Activated CD4-positive, alpha-beta T cell treated with anti-CD3 and anti-CD28 coated beads for 48 hours (primary cell): ENCODE data around the gene PRKAR2B.
"Not testable (repeated sequence)": the region's sequence is repeated elsewhere in the genome, so short reads cannot be mapped to it uniquely, and the experiment has no call there.

Experiments
- DNase-seq: peaks from one replicate; pipeline ENCODE4 v3.0.0-alpha.2; 2020

Gene PRKAR2B

DNA sequence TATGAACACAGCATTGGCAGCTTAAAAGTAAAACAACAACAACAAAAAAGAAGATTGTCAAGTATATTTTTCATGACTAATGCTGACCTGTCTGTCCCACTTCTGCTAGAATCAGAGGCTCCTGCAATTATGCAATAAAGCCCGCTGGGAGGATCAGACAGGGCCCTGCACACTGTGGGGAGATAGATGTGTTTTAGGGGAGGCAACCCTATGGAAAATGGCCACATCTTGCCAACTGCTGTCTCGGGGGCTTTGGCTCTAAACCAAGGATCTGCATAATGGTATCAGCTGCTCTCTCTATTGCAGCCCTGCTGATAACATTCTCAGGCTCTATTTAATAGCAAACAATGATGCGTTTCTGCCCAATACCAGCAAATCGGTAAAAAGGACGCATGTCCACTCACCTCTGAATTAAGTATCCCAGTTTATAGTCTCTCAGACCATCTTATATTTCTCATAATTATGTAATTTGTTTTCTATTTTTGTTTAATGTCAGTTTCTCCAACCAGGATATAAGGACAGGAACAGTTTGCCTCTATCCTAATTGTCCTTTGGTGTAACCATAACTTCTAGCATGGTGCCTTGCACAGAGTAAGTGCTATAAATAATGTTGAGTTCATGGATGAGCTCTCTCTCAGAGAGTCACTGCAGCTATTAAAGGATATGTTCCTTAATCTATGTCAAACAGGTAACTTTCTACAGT lies 15.3 kb upstream of the PRKAR2B start:
- DNase-seq: no peak

DNA sequence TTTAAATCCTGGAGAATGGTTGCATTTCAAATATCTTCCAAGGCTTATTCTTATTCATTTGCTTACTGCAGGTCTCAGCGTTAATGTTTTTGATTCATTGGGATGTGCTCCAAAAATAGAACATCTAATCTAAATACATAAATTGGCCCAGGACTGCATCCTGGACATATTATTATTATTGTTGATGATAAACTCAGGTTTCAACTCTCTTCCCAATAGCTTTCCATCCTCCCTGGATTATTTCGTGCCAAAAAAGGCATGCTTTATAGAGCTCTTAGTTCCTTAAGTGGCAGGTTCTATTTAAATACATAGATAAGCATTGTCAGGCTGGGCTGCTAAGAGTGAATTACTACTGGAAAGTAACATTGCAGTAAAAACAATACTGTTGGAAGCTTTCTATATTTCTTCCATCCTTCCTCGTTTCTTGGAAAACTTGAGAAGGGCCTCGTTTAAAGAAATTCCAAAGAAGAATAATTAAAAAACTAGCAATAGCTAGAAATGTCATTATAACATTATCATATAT lies 14.7 kb upstream of the PRKAR2B start:
- no peak for DNase-seq

DNA sequence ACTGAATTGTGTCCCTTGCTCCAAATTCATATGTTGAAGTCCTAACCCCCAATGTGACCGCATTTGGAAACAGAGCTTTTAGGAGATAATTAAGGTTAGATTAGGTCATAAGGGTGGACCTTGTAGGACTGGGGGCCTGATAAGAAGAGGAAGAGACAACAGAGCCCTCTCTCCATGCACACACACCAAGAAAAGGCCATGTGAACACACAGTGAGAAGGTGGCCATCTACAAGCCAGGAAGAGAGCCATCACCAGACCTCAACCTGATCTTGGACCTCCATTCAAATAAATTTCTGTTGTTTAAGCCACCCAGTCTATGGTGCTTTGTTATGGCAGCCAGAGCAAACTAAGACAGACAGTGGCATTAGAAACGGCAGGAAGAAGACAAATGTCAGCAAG lies 12.5 kb upstream of the PRKAR2B start:
- no peak for DNase-seq

DNA sequence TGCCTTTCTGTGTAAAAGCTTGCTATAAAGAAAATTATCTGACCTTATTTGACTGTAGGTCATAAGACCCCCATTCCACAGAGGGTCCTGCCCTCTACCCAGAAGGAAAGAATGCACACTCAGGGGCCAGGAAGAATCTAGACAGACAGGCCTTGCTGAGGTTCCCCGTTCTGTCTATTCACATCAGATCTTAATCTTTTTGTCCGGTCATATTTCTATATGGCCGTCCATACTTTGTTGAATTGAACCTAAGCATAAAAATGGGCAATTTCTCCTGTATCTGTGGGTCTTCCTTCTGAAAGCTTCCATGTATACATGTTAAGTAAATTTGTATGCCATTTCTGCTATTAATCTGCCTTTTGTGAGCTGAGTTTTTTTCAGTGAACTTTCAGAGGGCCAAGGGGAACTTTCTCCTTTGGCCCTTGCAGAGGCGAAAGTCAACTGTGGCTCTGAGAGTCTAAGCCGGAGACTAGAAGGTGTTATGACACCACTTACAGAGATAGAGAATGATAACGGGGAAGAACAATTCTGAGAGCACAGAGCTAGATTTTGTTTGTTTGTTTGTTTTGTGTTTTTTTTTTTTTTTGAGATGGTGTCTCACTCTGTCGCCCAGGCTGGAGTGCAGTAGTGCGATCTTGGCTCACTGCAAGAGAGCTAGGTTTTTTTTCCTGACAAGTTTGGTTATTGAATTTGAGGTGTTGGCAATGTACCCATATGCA lies 11.6 kb upstream of the PRKAR2B start:
- no peak for DNase-seq

DNA sequence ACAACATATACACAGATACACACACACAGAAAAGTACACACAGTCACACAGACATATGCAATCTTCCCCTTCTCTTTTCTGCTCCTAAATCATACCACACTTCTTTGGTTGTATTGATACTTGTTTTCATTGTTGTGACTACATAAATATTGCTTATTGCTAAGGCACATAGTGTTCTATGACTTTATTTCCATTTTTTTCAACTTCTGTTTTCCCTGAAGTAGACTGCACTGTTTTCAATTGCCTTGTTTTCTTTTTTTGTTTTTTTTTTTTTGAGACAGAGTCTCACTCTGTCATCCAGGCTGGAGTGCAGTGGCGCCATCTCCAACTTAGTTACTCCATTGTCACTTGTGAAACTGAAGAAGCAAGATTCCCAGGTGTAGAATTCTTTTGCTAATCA lies 10.0 kb upstream of the PRKAR2B start:
- no peak for DNase-seq

DNA sequence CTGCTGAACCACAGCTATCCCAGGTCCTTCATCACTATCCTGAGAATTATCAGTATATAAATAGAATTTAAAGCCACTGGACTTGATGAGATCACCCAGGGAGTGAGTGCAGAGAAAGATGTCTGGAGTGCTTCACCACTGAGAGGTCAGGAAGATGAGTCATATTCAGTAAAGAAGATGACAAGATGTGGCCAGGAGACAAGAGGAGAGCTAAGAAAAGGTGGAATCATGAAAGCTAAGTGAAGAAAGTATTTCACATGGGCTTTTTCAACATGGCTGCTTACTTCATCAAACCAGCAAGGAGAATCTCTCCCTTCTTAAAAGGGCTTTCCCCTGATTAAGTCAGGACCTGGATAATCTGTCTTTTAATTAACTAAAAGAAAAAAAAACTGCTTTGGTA lies 9.1 kb upstream of the PRKAR2B start:
- no peak for DNase-seq

DNA sequence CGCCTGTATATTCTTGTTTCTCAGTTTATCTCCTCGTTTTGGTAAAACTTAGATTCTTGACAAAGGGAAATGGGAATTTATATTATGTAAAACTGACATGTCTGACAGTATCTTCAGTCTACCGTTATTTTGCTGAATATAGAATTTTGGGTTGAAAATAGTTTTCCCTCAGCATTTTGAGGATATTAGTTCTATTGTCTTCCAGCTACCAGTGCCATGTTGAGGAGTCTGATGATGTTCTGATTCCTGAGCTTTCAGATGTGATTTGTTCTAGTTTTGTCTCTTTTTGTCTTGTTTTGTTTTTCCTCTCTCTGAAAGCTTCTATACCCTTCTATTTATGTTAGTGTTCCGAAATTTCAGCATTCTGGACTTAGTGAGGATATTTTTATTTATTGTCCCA lies 8.0 kb upstream of the PRKAR2B start:
- DNase-seq: no peak

DNA sequence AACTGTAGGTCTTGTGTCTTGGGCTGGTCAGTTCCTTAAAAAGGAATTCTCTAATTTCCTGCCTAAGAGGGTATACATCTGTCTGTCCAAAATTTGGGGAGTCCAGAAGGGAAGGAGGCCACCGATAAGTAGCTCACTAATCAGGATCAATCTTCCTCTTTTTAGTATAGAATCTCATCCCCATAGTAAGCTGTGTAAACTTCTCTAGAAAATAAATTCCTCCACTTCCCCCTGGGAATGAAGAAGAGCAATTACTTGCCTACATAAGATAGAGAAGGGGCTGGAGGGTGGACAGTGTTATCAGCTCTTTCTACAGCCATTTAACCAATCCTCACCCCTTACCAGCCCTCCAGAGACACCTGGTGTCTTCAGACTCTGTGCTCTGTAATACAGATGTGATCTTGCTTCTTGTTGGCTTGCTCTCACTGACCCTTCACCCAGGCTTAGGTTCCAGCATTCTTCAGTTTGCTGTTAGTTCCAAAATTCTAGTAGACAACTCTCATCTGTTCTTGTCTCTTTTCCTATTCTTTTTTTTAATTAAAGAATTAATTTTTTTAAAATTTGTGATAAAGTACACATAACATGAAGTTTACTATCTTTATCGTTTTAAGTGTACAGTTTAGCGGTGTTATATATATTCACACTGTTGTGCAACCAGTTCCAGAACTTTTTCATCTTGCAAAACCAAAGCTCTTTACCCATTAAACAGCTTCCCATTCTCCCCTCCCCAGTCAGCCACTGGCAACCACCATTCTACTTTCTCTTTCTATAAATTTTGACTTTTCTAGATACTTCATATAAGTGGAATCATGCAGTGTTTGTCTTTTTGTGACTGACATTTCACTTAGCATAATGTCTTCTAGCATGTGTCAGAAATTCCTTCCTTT lies 6.5 kb upstream of the PRKAR2B start:
- DNase-seq: no peak

DNA sequence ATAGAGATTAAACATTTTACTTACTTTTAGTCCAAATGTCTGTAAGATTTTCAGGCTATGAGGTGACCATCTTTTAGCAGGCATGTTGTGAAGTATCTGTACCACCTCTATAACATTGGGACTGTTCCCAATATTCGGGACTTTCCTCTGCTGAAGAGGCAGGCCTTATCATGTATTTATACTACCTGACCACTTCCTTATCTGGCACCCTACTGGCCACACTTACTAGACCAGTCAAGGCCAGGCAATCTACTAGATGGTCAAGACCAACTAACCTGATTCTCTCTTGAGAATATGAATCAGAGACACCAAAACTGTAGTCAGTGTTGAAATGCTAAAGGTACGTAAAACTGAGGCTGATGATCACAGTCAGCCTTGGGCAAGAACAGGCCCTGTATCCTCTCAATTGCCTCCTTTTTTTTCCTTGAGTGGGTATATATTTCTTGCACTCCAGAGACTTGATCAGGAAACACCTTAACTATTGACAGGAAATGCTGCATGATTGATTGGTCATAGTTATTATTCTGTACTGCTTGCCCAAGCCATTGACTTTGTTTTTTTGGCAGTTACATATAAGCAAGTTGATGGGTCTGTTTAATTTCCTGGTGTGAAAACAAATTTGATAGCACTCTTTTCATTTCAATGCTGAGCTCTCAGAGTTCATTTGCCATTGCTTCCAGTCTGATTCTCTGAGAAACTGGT lies 5.2 kb upstream of the PRKAR2B start:
- DNase-seq: no peak

DNA sequence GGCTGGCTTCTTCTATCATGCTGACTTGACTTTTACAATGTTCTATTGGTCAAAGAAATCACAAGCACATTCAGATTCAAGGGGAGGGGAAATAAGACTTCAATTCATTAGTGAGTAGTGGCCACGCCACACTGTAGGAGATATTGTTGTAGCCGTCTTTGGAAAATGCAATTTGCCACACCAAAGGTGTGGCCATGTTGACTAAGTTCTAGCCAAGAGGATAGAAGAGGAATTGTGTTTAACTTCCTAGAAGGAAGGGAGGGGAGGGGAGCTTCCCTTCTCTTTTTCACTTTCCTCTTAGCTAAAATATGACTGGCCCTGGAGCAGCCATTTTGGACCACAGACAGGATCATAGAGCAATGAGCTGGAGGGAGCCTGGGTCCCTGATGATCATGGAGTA lies 3.4 kb upstream of the PRKAR2B start:
- DNase-seq: no peak

DNA sequence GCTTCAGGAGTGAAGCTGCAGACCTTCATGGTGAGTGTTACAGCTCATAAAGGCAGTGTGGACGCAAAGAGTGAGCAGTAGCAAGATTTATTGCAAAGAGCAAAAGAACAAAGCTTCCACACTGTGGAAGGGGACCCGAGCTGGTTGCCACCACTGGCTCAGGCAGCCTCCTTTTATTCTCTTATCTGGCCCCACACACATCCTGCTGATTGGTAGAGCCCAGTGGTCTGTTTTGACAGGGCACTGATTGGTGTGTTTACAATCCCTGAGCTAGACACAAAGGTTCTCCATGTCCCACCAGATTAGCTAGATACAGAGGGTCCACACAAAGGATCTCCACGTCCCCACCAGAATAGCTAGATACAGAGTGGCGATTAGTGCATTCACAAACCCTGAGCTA lies 2.7 kb upstream of the PRKAR2B start:
- DNase-seq: not testable (repeated sequence)

DNA sequence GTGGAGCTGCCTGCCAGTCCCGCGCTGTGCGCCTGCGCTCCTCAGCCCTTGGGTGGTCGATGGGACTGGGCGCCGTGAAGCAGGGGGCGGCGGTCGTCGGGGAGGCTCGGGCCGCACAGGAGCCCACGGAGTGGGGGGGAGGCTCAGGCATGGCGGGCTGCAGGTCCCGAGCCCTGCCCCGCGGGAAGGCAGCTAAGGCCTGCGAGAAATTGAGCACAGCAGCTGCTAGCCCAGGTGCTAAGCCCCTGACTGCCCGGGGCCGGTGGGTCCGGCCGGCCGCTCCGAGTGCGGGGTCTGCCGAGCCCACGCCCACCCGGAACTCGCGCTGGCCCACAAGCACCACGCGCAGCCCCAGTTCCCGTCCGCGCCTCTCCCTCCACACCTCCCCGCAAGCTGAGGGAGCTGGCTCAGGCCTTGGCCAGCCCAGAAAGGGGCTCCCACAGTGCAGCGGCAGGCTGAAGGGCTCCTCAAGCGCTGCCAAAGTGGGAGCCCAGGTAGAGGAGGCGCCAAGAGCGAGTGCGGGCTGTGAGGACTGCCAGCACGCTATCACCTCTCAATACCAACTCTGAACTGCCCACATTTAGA lies 2.1 kb upstream of the PRKAR2B start:
- not testable (repeated sequence) for DNase-seq

DNA sequence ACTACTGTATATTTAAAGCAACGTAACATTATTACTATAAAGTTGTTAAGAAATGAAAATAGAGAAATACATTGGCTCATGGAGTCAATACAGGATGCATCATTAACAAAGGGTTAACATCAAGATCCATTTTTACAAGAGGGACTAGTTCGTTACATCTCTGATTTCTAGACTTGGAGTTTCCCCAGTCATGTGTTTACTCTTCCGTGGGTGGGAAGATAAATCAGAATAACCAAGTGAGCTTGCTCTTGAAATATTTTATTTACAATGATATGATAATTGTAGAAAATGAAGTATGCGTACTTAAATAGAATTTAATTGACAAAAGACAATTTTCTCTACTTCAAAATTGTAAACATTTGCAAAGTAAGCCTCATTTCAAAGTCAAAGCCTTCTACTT lies 1.0 kb upstream of the PRKAR2B start:
- no peak for DNase-seq

DNA sequence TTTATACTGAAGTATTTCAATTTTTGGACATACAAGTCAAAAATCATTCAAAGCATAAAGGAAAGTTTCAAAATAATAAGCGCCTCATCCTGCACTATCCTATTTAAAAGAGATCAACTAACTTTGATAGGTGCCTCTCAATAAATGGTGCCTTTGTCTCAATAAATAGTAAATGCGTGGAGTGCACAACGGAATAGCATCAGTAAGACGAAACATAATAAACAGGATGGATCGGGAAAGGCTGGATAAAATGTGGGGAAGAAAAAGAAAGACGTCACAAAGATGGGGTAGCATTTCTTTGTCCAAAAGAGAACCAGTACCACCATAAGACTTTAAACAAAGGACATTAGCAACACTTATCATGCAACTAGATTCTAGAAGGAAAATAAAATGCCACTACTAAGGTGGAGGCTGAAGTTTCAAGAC lies 571 bp upstream of the PRKAR2B start:
- no peak for DNase-seq

DNA sequence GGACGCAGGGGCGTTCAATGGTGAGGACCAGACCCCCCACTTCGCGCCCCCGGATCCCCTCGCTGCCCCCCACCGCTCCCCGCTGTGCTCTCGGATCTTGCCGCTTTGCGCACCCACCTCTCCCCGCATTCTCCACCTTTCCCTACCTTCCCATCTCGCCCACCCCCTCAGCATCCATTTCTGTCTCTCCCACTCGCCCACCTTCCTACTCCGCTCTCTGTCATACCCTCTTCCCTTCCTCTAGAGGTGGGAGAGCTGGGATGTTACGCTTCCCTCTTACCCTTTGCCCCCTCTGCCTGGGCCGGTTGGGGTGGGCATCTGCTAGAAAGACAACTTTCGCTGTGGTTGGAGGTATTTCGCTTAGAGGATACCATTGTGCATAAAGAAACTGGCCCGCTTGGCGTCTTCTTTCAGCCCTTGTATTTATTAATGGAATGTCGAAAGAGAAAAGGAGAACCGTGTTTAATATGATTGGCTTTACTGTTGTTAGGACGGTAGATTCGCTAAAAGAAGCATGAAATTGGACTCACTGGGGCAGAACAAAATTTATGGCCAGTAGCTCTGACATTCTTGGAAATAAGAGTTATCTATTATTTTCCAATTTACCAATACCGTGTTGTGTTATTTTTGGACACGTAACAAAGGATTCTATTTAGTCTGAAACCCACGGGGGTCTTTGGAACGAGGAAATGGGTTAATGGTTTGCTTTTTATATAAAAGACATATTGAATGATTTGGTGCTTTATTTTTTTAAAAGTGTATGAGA lies 873 bp downstream of the PRKAR2B start:
- DNase-seq: no peak

DNA sequence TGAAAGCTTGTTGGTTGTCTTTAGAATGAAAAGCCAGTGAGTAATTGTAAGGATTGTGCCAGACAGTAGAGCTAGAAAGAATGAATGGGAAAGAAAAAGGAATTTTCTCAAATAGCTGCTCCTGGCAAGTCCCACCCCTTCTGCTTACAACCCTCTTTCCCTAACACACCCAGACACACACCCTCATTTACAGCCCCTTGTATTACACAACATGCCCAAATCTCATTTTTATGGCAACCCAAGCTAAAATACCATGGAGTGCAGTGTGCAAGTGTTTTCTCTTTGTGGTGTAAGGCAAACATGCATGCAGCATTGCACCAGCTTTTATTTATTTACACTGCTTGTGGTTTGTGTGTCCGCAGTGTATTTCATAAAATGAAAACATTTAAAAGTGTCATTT lies 1.5 kb downstream of the PRKAR2B start:
- DNase-seq: no peak

DNA sequence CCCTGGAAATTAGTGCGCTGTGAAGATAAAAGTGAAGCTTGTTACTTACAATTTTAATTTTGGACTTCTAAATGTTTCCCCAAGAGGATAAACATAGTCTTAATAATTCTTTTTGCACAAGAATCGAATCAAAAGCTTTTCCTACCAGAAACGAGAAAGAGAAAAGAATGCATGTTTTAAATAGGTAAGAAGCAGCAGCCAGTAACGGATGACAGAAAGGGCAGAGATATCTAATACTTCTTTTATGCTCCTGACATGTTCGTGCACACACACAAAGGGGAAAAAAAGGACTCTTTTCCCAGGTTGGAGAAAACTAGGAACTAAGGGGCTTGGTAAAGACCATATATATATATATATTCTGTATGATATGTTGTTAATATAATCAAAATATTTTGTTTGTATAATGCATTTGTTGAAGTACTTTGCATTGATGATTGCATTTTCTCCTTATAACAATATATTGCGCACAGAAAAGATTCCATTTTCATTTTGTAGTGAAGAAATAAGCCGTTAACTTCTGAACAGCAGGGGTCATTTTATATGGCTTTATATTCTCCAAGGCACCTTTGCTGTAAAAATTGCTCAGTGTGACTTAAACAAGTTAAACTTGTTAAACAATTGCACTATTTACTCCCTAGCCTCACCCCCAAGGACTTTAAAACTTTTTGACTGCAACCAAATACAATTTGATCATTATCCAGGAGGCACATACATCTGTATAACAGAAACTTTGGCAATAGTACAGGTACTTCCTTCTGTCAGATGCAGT lies 2.2 kb downstream of the PRKAR2B start:
- DNase-seq: no peak

DNA sequence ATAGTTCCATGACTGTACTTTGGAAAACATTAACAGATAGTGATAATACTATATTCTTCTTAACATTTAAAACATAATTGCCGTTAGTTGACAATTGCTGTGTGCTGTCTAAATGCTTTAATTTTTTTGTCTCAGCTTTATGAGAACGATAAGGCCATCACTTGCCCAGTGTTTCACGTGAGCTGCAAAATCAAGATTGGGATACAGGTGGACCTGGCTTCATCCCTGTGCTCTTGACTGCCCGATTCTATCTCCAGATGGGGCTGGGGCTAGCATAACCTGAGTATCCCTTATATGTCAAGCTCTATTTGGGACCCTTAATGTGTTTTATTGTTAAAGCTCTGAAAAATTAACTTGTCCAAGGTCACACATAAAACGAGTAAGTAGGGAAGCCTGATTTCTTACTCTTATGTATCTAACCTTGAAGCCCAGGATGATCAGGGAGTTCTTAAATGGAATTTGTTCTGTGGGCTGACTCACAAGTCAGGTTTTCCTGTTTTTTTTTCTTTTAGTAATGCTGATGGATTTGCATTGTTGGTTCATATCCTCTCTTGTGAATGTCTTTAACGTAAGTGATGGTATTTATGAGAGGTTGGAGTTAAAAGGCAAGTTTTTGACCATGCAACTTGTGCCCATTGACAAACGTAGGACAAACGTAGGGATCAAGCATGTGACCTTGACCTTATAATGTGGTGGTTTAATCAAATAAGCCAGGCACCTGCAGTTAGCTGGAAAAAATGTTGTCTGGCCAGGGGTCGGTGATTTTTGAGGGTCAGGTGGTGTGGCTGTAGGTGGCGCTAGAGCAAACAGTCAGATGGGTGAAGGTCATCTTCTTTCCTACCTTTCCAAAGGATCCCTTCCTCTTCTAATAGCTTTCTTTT lies 3.6 kb downstream of the PRKAR2B start:
- no peak for DNase-seq

DNA sequence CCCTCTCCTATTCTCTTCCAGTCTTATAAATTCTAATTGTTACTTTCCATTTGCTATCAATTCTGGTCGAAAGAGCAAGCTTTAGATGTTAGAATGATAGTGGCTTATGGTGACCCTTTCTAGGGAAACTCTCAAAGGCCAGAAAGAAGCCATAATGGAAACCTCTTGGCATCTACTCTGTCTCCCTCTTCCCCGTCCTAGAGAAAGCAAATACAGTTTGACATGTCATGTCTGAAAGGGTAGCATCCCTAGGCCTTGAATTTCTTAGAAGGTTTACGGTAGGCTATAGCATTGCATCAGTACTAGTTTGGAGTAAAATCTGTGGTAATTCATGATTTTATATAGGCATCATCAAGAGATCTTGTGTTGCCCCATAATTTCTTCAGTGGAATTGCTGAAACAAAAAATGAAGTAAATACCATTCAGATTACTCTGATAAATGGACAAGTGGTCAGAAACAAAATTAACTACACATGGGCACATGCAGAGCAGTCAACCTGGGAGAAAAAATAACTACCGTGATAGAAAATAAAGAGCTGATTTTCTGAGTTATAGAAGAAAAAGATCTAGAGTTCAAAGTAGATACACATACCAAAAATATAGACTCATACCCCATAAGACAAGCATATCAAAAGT lies 4.4 kb downstream of the PRKAR2B start:
- no peak for DNase-seq
